ENCODE data around the gene PPP2R2C. TPM values are rescaled to one million over a fixed set of nuclear protein-coding genes. Genes with fewer than 3 reads are reported as not detected.

The PPP2R2C gene
- total and polyA plus RNA-seq, 2 of the 4 experiments (the other 2 are of a cell fraction): 0.03 TPM; not detected in 1

DNA sequence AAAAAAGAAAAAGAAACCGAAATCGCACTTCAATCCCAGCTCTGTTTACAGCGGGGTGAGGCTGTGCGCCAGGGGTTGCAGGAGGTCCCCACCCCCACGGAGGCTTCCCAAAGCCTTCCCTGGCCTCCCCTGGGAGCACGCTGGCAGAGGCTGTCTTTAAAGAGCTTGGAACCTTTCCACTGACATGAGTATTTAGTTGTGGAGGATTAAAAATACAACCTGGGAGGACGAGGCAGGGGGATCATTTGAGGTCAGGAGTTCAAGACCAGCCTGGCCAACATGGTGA is 69.1 kb downstream of the PPP2R2C start:
- Histone ChIP-seq H3K79me1 (ENCODE audit: low read depth in 1 of 2, low read length in 2 of 2) (no peaks in the 10 kb centered on the region), H3K27ac (ENCODE audit: insufficient read depth, low read length) (no peak overlapping the region), H4K20me1 (ENCODE audit: insufficient read depth, low read length) (no peaks in the 10 kb centered on the region), H2AK5ac (ENCODE audit: low read depth, low read length) (no peak overlapping the region), H2BK20ac (ENCODE audit: low read depth, low read length) (no peak overlapping the region), H3K23ac (ENCODE audit: low read depth, low read length) (no peak overlapping the region), H3K9me1 (ENCODE audit: insufficient read depth, low read length) (no peaks in the 10 kb centered on the region), H2BK15ac (ENCODE audit: low read depth, low read length) (no peak overlapping the region), H3K9me3 (ENCODE audit: control insufficient read depth, insufficient read depth, low read length) (no peaks in the 10 kb centered on the region), H3K4me1 (ENCODE audit: control insufficient read depth, insufficient read depth, low read length) (no peaks in the 10 kb centered on the region), H2BK120ac (ENCODE audit: low read depth, low read length) (no peak overlapping the region), H4K8ac (ENCODE audit: low read depth in 2 of 2, low read length in 2 of 2) (no peak overlapping the region), H3K27me3 (ENCODE audit: control insufficient read depth, insufficient read depth, low read length) (peaks cover 16% of the 10 kb centered on the region), H4K5ac (ENCODE audit: low read depth, low read length) (no peak overlapping the region), H2AFZ (replicated peaks; ENCODE audit: low read length, poor library complexity) (no peak overlapping the region), H2BK5ac (ENCODE audit: low read depth, low read length, poor library complexity, severe bottlenecking) (no peak overlapping the region), H3K18ac (ENCODE audit: low read depth, low read length) (no peak overlapping the region), H3K4me2 (ENCODE audit: low read depth, low read length) (no peak overlapping the region; the same call in 1 of the 2 replicates), H4K91ac (ENCODE audit: insufficient read depth, low read depth, low read length) (no peak overlapping the region), H3K9ac (ENCODE audit: low read depth, low read length) (no peak overlapping the region), H3K14ac (replicated peaks; ENCODE audit: low read depth, low read length) (no peak overlapping the region), H3K4me3 (ENCODE audit: insufficient read depth, low read depth, low read length) (no peak overlapping the region), H3K56ac (ENCODE audit: extremely low read depth, insufficient read depth, low read length) (no peak overlapping the region), H3K4ac (ENCODE audit: low read depth, low read length) (no peak overlapping the region), H3K36me3 (ENCODE audit: control insufficient read depth, insufficient read depth, low read length) (no peaks in the 10 kb centered on the region), H2AK9ac (replicated peaks; ENCODE audit: low read depth, low read length, poor library complexity) (no peak overlapping the region)
- intact Hi-C loops (cut with micrococcal nuclease) (no loop called here), dilution Hi-C loops (cut with HindIII; ENCODE audit: low sequenced_read_pairs, unreplicated experiment) (no loop called here), in situ Hi-C loops (cut with MboI; ENCODE audit: low sequenced_read_pairs) (no loop called here)
- DNase-seq (no peak), ATAC-seq (ENCODE audit: low read depth) (no peak)
- ChIA-PET POLR2A (ENCODE audit: unreplicated experiment) (no interaction called here), CTCF (no interaction called here)
- TF ChIP-seq, protein P1, sequence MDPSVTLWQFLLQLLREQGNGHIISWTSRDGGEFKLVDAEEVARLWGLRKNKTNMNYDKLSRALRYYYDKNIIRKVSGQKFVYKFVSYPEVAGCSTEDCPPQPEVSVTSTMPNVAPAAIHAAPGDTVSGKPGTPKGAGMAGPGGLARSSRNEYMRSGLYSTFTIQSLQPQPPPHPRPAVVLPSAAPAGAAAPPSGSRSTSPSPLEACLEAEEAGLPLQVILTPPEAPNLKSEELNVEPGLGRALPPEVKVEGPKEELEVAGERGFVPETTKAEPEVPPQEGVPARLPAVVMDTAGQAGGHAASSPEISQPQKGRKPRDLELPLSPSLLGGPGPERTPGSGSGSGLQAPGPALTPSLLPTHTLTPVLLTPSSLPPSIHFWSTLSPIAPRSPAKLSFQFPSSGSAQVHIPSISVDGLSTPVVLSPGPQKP (IDR thresholded peaks at IDR 0.05; ENCODE audit: borderline replicate concordance, low read depth, low read length): no peak
- TF ChIP-seq BHLHE40 (IDR thresholded peaks at IDR 0.05; ENCODE audit: low read depth, low read length) (no peak), RFX5 (IDR thresholded peaks at IDR 0.05; ENCODE audit: low read depth, low read length) (no peak), RCOR1 (IDR thresholded peaks at IDR 0.05; ENCODE audit: insufficient replicate concordance, low read length) (no peak), FOS (IDR thresholded peaks at IDR 0.05; ENCODE audit: low read depth, low read length) (no peak), SMC3 (IDR thresholded peaks at IDR 0.05; ENCODE audit: low read depth, low read length) (no peak), MXI1 (IDR thresholded peaks at IDR 0.05; ENCODE audit: borderline replicate concordance, low read depth, low read length) (no peak), CHD1 (IDR thresholded peaks at IDR 0.05; ENCODE audit: low read depth, low read length) (no peak), RAD21 (IDR thresholded peaks at IDR 0.05; ENCODE audit: low read length) (no peak)
- TF ChIP-seq, protein P2, sequence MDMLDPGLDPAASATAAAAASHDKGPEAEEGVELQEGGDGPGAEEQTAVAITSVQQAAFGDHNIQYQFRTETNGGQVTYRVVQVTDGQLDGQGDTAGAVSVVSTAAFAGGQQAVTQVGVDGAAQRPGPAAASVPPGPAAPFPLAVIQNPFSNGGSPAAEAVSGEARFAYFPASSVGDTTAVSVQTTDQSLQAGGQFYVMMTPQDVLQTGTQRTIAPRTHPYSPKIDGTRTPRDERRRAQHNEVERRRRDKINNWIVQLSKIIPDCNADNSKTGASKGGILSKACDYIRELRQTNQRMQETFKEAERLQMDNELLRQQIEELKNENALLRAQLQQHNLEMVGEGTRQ (IDR thresholded peaks at IDR 0.05; ENCODE audit: low read depth, low read length): no peak
- TF ChIP-seq, protein P3, sequence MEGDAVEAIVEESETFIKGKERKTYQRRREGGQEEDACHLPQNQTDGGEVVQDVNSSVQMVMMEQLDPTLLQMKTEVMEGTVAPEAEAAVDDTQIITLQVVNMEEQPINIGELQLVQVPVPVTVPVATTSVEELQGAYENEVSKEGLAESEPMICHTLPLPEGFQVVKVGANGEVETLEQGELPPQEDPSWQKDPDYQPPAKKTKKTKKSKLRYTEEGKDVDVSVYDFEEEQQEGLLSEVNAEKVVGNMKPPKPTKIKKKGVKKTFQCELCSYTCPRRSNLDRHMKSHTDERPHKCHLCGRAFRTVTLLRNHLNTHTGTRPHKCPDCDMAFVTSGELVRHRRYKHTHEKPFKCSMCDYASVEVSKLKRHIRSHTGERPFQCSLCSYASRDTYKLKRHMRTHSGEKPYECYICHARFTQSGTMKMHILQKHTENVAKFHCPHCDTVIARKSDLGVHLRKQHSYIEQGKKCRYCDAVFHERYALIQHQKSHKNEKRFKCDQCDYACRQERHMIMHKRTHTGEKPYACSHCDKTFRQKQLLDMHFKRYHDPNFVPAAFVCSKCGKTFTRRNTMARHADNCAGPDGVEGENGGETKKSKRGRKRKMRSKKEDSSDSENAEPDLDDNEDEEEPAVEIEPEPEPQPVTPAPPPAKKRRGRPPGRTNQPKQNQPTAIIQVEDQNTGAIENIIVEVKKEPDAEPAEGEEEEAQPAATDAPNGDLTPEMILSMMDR (conservative IDR thresholded peaks at IDR 0.05; ENCODE audit: low read depth, low read length): no peak
- WGBS, 2 experiments (ENCODE audit: extremely low coverage in 2 of 2, insufficient read length in 1 of 2): 20% methylated on average over 2 of the region's 7 CpGs; no CpG with 5 or more reads in 1 of the 2 experiments
- BruUV-seq (replicated peaks): no TSS peak

Data from IMR-90 (cell line).